ENCODE data around the gene STAB1.

The STAB1 gene

GRCh38 chr3:52504977-52505376 lies 9.8 kb downstream of the STAB1 start:
- no peak for TF ChIP-seq CTCF (IDR thresholded peaks at IDR 0.05; ENCODE audit: borderline replicate concordance, extremely low read depth, low read length, poor library complexity, severe bottlenecking)
- no peak for TF ChIP-seq EZH2 (IDR thresholded peaks at IDR 0.05; ENCODE audit: borderline replicate concordance, low read depth, low read length, severe bottlenecking)
- Histone ChIP-seq H3K4me3 (ENCODE audit: low read depth in 1 of 2, low read length in 2 of 2) (no peak overlapping the region), H3K27me3 (ENCODE audit: insufficient read depth, low read length, poor library complexity) (no peaks in the 10 kb centered on the region), H3K4me1 (ENCODE audit: insufficient read depth, low read length) (no peaks in the 10 kb centered on the region), H3K9me3 (ENCODE audit: insufficient read depth, low read length, severe bottlenecking) (no peaks in the 10 kb centered on the region), H3K36me3 (ENCODE audit: insufficient read depth, low read length) (no peaks in the 10 kb centered on the region), H3K79me2 (ENCODE audit: insufficient read depth, low read length) (no peaks in the 10 kb centered on the region), H3K27ac (ENCODE audit: low read length) (no peak overlapping the region), H3K4me2 (ENCODE audit: insufficient read depth, low read length) (no peak overlapping the region), H2AFZ (ENCODE audit: low read depth, low read length) (no peak overlapping the region), H4K20me1 (ENCODE audit: insufficient read depth, low read length) (no peaks in the 10 kb centered on the region), H3K9ac (ENCODE audit: low read depth, low read length) (no peak overlapping the region)
- ATAC-seq (ENCODE audit: insufficient read depth, low read depth) (no peak), DNase-seq (no peak)

GRCh38 chr3:52506266-52506966 lies 11.3 kb downstream of the STAB1 start:
- Histone ChIP-seq H3K9me3 (ENCODE audit: insufficient read depth, low read length, severe bottlenecking) (no peaks in the 10 kb centered on the region), H3K27ac (ENCODE audit: low read length) (no peak overlapping the region), H3K79me2 (ENCODE audit: insufficient read depth, low read length) (no peaks in the 10 kb centered on the region), H2AFZ (ENCODE audit: low read depth, low read length) (no peak overlapping the region), H3K4me1 (ENCODE audit: insufficient read depth, low read length) (no peaks in the 10 kb centered on the region), H3K4me2 (ENCODE audit: insufficient read depth, low read length) (no peak overlapping the region), H4K20me1 (ENCODE audit: insufficient read depth, low read length) (peaks cover 2% of the 10 kb centered on the region; the same call in 1 of the 2 replicates), H3K4me3 (ENCODE audit: low read depth in 1 of 2, low read length in 2 of 2) (no peak overlapping the region), H3K36me3 (ENCODE audit: insufficient read depth, low read length) (no peaks in the 10 kb centered on the region), H3K9ac (ENCODE audit: low read depth, low read length) (no peak overlapping the region), H3K27me3 (ENCODE audit: insufficient read depth, low read length, poor library complexity) (peaks cover 6% of the 10 kb centered on the region)
- TF ChIP-seq CTCF (IDR thresholded peaks at IDR 0.05; ENCODE audit: borderline replicate concordance, extremely low read depth, low read length, poor library complexity, severe bottlenecking), result no peak
- no peak for TF ChIP-seq EZH2 (IDR thresholded peaks at IDR 0.05; ENCODE audit: borderline replicate concordance, low read depth, low read length, severe bottlenecking)
- ATAC-seq (ENCODE audit: insufficient read depth, low read depth) (no peak), DNase-seq (no peak)

GRCh38 chr3:52507359-52507758 lies 12.2 kb downstream of the STAB1 start:
- Histone ChIP-seq H4K20me1 (ENCODE audit: insufficient read depth, low read length) (peaks cover 4% of the 10 kb centered on the region; the same call in 1 of the 2 replicates), H3K4me1 (ENCODE audit: insufficient read depth, low read length) (no peaks in the 10 kb centered on the region), H3K9me3 (ENCODE audit: insufficient read depth, low read length, severe bottlenecking) (no peaks in the 10 kb centered on the region), H3K27ac (ENCODE audit: low read length) (no peak overlapping the region), H3K36me3 (ENCODE audit: insufficient read depth, low read length) (no peaks in the 10 kb centered on the region), H3K9ac (ENCODE audit: low read depth, low read length) (no peak overlapping the region), H2AFZ (ENCODE audit: low read depth, low read length) (no peak overlapping the region), H3K79me2 (ENCODE audit: insufficient read depth, low read length) (no peaks in the 10 kb centered on the region), H3K27me3 (ENCODE audit: insufficient read depth, low read length, poor library complexity) (peaks cover 6% of the 10 kb centered on the region), H3K4me2 (ENCODE audit: insufficient read depth, low read length) (no peak overlapping the region), H3K4me3 (ENCODE audit: low read depth in 1 of 2, low read length in 2 of 2) (no peak overlapping the region)
- no peak for ATAC-seq (ENCODE audit: insufficient read depth, low read depth)
- no peak for TF ChIP-seq EZH2 (IDR thresholded peaks at IDR 0.05; ENCODE audit: borderline replicate concordance, low read depth, low read length, severe bottlenecking)
- no peak for DNase-seq

- no peak overlapping the region for H2AFZ ChIP-seq (ENCODE audit: low read depth, low read length)
- H3K9me3 ChIP-seq (ENCODE audit: insufficient read depth, low read length, severe bottlenecking), result no peaks in the 10 kb centered on the region
- no peak overlapping the region for H3K4me2 ChIP-seq (ENCODE audit: insufficient read depth, low read length)
- H3K36me3 ChIP-seq (ENCODE audit: insufficient read depth, low read length), result no peaks in the 10 kb centered on the region
- ATAC-seq (ENCODE audit: insufficient read depth, low read depth), result no peak
- no peaks in the 10 kb centered on the region for H3K79me2 ChIP-seq (ENCODE audit: insufficient read depth, low read length)
- TF ChIP-seq CTCF (IDR thresholded peaks at IDR 0.05; ENCODE audit: borderline replicate concordance, extremely low read depth, low read length, poor library complexity, severe bottlenecking) (no peak), EZH2 (IDR thresholded peaks at IDR 0.05; ENCODE audit: borderline replicate concordance, low read depth, low read length, severe bottlenecking) (no peak)
- H3K4me3 ChIP-seq (ENCODE audit: low read depth in 1 of 2, low read length in 2 of 2), result no peak overlapping the region
- H3K9ac ChIP-seq (ENCODE audit: low read depth, low read length), result no peak overlapping the region
- DNase-seq, result no peak
- no peak overlapping the region for H3K27ac ChIP-seq (ENCODE audit: low read length)
- no peaks in the 10 kb centered on the region for H3K4me1 ChIP-seq (ENCODE audit: insufficient read depth, low read length)
- H3K27me3 ChIP-seq (ENCODE audit: insufficient read depth, low read length, poor library complexity), result peaks cover 6% of the 10 kb centered on the region
- H4K20me1 ChIP-seq (ENCODE audit: insufficient read depth, low read length), result peaks cover 9% of the 10 kb centered on the region; the same call in 1 of the 2 replicates
These were observed 14.7 kb downstream of the STAB1 start for GRCh38 chr3:52509753-52510328.
